Astrocyte of the cerebellum (primary cell): ENCODE results near the gene FAM216B.

ENCODE experiments used
- DNase-seq: peaks from one replicate; pipeline ENCODE4 v3.0.0-alpha.2; 2011; ENCODE audit warnings: low read depth
- H3K4me3 ChIP-seq: 2 replicates; pipeline ENCODE4 v1.5.1; 2011; ENCODE audit warnings: mild to moderate bottlenecking, low read depth, low read length, moderate library complexity
- CTCF ChIP-seq: IDR thresholded peaks from 2 replicates; pipeline ENCODE4 v1.5.1; 2012; ENCODE audit warnings: low read length, low read depth, moderate library complexity, mild to moderate bottlenecking; ENCODE audit errors: missing control alignments
- in situ Hi-C: cut with HindIII; loops from 2 replicates; pipeline ENCODE4 v1.10.0; 2017; ENCODE audit warnings: low sequenced_read_pairs

FAM216B gene

GRCh38 chr13:42754801-42755510 is 26.4 kb upstream of the FAM216B start:
- in situ Hi-C loops, result no loop called here
- TF ChIP-seq CTCF, result no peak
- H3K4me3 ChIP-seq, result no peak overlapping the region
- no peak for DNase-seq

GRCh38 chr13:42757678-42758420 is 23.5 kb upstream of the FAM216B start:
- no peak for DNase-seq
- in situ Hi-C loops, result no loop called here
- TF ChIP-seq CTCF, result no peak
- H3K4me3 ChIP-seq, result no peak overlapping the region

- DNase-seq, result no peak
- in situ Hi-C loops, result no loop called here
- TF ChIP-seq CTCF, result no peak
Measured at GRCh38 chr13:42758515-42758914, 22.9 kb upstream of the FAM216B start.

GRCh38 chr13:42760951-42761350 is 20.4 kb upstream of the FAM216B start:
- in situ Hi-C loops, result no loop called here
- TF ChIP-seq CTCF, result no peak

More at GRCh38 chr13:42758515-42758914, 22.9 kb upstream of the FAM216B start:
- no peak overlapping the region for H3K4me3 ChIP-seq

GRCh38 chr13:42762251-42762650 is 19.1 kb upstream of the FAM216B start:
- in situ Hi-C loops, result no loop called here
- H3K4me3 ChIP-seq, result no peak overlapping the region
- no peak for TF ChIP-seq CTCF
- no peak for DNase-seq

More at GRCh38 chr13:42760951-42761350, 20.4 kb upstream of the FAM216B start:
- H3K4me3 ChIP-seq, result no peak overlapping the region
- peak; percentile 46 for DNase-seq

- peak; percentile 44 for DNase-seq
- no peak for TF ChIP-seq CTCF
- in situ Hi-C loops, result no loop called here
- H3K4me3 ChIP-seq, result no peak overlapping the region
Measured at GRCh38 chr13:42762917-42763316, 18.5 kb upstream of the FAM216B start.
